Right cardiac atrium (tissue), 5 donors: ENCODE data around the gene TAS2R43. TPM values are rescaled to one million over a fixed set of nuclear protein-coding genes. Genes with fewer than 3 reads are reported as not detected.
A peak's percentile ranks its signal among the peaks of the same experiment; 100 is the strongest.
"Not testable (repeated sequence)": the region's sequence is repeated elsewhere in the genome, so short reads cannot be mapped to it uniquely, and the experiment has no call there.

ENCODE experiments used
- ATAC-seq, 2 donors: fragments of 200-7000 bp; cut with Tn5 transposase; one replicate each; pipeline versions ENCODE4 v1.8.0 to v1.9.1; 2020; ENCODE audit warnings: moderate library complexity in 2 of 2, mild to moderate bottlenecking in 1 of 2
- DNase-seq, 3 donors: peaks; one replicate each; pipeline ENCODE4 v3.0.0-alpha.2; 2020
- H3K27ac ChIP-seq: one replicate; pipeline ENCODE4 v1.5.1; 2013; ENCODE audit warnings: mild to moderate bottlenecking, low read length, control low read depth, moderate library complexity
- H3K27me3 ChIP-seq: one replicate; pipeline ENCODE4 v1.6.1; 2013; ENCODE audit not compliant: control insufficient read depth, insufficient read depth
- H3K4me1 ChIP-seq: one replicate; pipeline ENCODE4 v1.6.1; 2013; ENCODE audit warnings: low read length; ENCODE audit not compliant: control insufficient read depth, insufficient read depth
- H3K4me3 ChIP-seq: one replicate; pipeline ENCODE4 v1.5.1; 2013; ENCODE audit warnings: low read length, control low read depth
- H3K9me3 ChIP-seq: one replicate; pipeline ENCODE4 v1.6.1; 2013; ENCODE audit warnings: low read length; ENCODE audit not compliant: control insufficient read depth
- WGBS: extraction: QIAGEN DNeasy Blood & Tissue Kit; methylation state at CpG from one replicate; pipeline ENCODE4 v1.1.7; 2013; 5-methylcytosine and 5-hydroxymethylcytosine counted together
- intact Hi-C, 4 donors: fragments of 100-400 bp; cut with DNase I; formaldehyde crosslinking; loops; one replicate each; pipeline versions ENCODE4 v1.11.0 to v1.14.0; 2022 to 2023
- long read RNA-seq, 4 donors: library from polyadenylated mRNA; unstranded; transcript quantifications; one replicate each; pipeline ENCODE4 v2.0.0, GENCODE V29; 2020 to 2021
- polyA plus RNA-seq: library from polyadenylated mRNA; stranded (reverse); fragments of 200-250 nt; gene quantifications from one replicate; pipeline ENCODE4 v1.2.3, GENCODE V29; 2013
- total RNA-seq, 4 donors: library from RNA; stranded (reverse); fragmentation: NEBNext Ultra II Directional; extraction: Animal tissue kit (Norgen Biotek cat#: 25700); gene quantifications; one replicate each; pipeline ENCODE4 v1.2.1, GENCODE V29; 2021
- donor health status: healthy with polysubstance abuse.
- donor health status: DM: no; HTN: yes; CAD: no.
- donor health status: DM: no; HTN: no; CAD: no.
- donor health status: DM: no; HTN: yes; CAD: no; lungs with severe emphysema.
- donor health status: DM: yes; HTN: yes; CAD: no.

The TAS2R43 gene, protein sequence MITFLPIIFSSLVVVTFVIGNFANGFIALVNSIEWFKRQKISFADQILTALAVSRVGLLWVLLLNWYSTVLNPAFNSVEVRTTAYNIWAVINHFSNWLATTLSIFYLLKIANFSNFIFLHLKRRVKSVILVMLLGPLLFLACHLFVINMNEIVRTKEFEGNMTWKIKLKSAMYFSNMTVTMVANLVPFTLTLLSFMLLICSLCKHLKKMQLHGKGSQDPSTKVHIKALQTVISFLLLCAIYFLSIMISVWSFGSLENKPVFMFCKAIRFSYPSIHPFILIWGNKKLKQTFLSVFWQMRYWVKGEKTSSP
- total RNA-seq (not detected), polyA plus RNA-seq (not detected)
- long read RNA-seq, donor 1, result 0 reads
- long read RNA-seq, donor 2, result 0 reads
- long read RNA-seq, donor 3, result 0 reads
- long read RNA-seq, donor 4, result 0 reads

DNA sequence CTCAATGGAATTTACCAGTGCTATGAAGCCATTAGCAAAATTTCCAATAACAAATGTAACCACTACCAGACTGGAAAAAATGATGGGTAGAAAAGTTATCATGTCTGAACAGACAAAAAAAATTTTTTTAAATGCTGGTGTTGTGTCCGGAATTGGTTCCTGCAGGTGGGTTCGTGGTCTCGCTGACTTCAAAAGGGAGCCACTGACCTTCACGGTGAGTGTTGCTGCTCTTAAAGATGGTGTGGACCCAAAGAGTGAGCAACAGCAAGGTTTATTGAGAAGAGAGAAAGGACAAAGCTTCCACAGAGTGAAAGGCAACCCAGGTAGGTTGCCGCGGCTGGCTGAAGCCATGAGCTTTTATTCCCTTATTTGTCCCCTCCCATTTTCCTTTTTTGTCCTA, at the start of gene TAS2R43:
TAS2R43 (minus strand) TSS at position 186 of the 400 bp plus-strand sequence; CDS start at position 102, 84 bp downstream.
- intact Hi-C loops, result no loop called here
- no peak for DNase-seq
- no peak within 1 kb of the TSS for H3K4me3 ChIP-seq
- H3K27me3 ChIP-seq, result no peaks in the 10 kb centered on the region
- no peaks in the 10 kb centered on the region for H3K9me3 ChIP-seq
- 98% methylated on average over 3 of the region's 6 CpGs for WGBS
- H3K27ac ChIP-seq, result no peak within 1 kb of the TSS
- ATAC-seq, result no peak
- no peaks in the 10 kb centered on the region for H3K4me1 ChIP-seq

DNA sequence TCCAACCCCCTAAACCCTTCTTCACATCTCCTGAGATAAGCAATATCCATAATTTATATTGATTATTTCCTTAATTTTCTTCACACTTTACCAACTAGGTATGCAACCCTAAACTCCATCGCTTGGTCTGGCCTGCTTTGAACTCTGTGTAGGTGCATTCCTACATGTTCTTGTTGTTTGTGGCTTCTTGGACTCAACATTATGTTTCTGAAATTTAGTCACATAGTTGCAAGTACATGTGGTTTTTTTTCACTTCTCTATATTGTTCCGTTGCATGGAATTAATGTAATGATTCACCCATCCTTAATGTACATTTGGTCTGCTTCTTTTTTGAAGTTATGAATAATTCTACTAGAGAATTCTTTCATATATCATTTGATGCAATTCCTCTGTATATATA, 44.0 kb upstream of the TAS2R43 start:
- 46% methylated on average over 2 of the region's 2 CpGs for WGBS
- ATAC-seq, result no peak
- intact Hi-C loops, result no loop called here
- DNase-seq, result no peak
- H3K27ac ChIP-seq, result no peak overlapping the region
- no peak overlapping the region for H3K4me3 ChIP-seq
- H3K27me3 ChIP-seq, result no peaks in the 10 kb centered on the region
- H3K4me1 ChIP-seq, result no peaks in the 10 kb centered on the region
- H3K9me3 ChIP-seq, result no peaks in the 10 kb centered on the region

DNA sequence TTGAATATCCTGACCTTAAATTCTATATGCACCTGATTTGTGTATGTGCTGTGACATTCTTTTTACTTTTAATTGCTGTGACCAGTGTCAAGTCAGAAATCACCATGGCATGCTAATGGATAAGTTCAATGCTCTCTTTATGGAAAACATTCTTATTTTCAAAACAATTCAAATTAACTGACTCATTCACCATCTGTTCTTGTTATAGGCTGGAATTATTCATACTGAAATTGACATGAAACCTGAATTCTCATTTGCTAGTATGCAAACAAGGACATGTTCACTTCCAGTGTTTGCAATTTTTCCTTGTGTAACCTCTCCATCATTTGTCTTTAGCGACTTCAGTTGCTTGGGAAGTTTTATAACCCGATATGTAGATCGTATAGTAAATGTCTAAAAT, 42.2 kb upstream of the TAS2R43 start, which contains the start of gene TAS2R30:
TAS2R30 (minus strand) TSS at position 340 of the 400 bp plus-strand sequence. CDS start 400 bp downstream, outside the sequence.
- ATAC-seq, result no peak
- no peak within 1 kb of the TSS for H3K27ac ChIP-seq
- no peaks in the 10 kb centered on the region for H3K4me1 ChIP-seq
- no peak for DNase-seq
- H3K9me3 ChIP-seq, result no peaks in the 10 kb centered on the region
- 61% methylated on average over 3 of the region's 3 CpGs for WGBS
- intact Hi-C loops, result no loop called here
- no peak within 1 kb of the TSS for H3K4me3 ChIP-seq
- no peaks in the 10 kb centered on the region for H3K27me3 ChIP-seq

DNA sequence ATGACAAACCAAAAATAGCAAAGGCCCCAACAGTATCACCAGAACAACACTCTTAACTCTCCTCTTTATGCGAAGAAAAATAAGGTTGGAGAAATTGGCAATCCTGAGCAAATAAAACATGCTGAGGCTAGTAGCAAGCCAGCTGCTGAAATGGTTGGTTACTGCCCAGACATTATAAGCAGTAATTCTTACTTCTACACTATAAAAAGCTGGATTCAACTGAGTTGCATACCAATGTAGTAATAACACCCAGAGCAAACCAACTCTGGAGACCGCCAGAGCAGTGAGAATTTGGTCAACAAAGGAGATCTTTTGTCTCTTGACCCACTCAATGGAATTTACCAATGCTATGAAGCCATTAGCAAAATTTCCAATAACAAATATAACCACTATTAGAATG, 41.7 kb upstream of the TAS2R43 start:
- H3K27ac ChIP-seq, result no peak overlapping the region
- 69% methylated on average over 2 of the region's 2 CpGs for WGBS
- no peaks in the 10 kb centered on the region for H3K4me1 ChIP-seq
- DNase-seq, result no peak
- no peaks in the 10 kb centered on the region for H3K9me3 ChIP-seq
- ATAC-seq, result no peak
- H3K4me3 ChIP-seq, result no peak overlapping the region
- intact Hi-C loops, result no loop called here
- no peaks in the 10 kb centered on the region for H3K27me3 ChIP-seq

DNA sequence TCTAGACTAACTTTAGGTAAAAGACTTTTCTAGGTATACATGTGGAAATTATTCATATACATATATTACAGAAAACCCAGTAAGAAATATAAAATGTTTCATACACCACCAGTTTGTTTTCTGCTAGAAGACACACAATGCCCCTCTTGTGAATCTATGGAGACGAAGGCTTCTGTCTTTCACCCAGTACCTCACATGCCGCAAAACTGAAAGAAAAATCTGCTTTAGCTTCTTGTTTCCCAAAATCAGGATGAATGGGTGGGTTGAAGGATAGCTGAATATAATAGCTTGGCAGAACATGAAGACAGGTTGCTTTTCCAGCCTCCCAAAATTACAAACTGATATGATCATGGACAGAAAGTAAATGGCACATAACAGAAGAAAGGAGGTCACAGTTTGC, 41.0 kb upstream of the TAS2R43 start:
- Histone ChIP-seq H3K9me3 (no peaks in the 10 kb centered on the region), H3K4me1 (no peaks in the 10 kb centered on the region), H3K27me3 (no peaks in the 10 kb centered on the region), H3K27ac (no peak overlapping the region), H3K4me3 (no peak overlapping the region)
- ATAC-seq, result no peak
- no peak for DNase-seq
- 94% methylated on average over 2 of the region's 2 CpGs for WGBS
- intact Hi-C loops, result no loop called here

DNA sequence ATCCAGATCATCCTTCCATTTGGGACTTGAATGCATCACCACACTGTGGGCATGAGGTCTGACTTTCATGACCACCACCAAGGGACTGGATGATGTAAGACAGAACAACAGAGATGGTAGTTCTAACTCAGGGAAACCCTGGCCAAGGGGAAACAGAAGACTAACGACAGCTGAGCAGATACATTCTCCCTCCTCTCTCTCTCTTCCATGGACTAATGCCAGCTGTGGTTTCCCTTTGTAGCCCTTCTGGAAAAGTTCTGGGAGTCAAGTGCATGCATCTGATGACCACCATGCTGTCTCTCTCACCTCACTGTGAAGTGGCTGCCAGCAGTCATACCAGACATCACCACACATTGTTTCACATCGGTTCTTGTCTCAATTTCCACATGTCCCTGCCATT, 38.9 kb upstream of the TAS2R43 start:
- Histone ChIP-seq H3K27me3 (no peaks in the 10 kb centered on the region), H3K9me3 (no peaks in the 10 kb centered on the region), H3K4me3 (no peak overlapping the region), H3K27ac (no peak overlapping the region), H3K4me1 (no peaks in the 10 kb centered on the region)
- no peak for DNase-seq
- WGBS, result 0% methylated on average over 2 of the region's 2 CpGs
- intact Hi-C loops, result no loop called here
- ATAC-seq, result no peak

DNA sequence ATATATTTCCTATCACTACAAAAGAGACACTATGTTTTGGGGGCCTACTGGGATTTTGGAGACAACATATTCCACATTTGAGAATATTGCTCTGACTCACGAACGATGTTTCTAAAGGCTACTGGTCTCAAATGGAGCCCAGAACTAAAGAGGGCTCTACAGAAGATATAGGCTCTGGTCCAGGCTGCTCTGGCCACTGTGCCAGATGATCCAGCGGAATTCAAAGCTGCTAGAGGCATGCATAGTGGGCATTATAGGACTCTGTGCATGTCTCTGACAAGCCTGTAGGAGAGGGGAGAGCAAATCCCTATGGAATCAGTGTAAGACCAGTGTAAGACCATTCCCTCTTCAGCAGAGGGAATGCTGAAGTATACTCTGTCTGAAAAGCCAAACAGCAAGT, 38.3 kb upstream of the TAS2R43 start:
- no peaks in the 10 kb centered on the region for H3K4me1 ChIP-seq
- no peaks in the 10 kb centered on the region for H3K27me3 ChIP-seq
- intact Hi-C loops, result no loop called here
- no peak overlapping the region for H3K4me3 ChIP-seq
- DNase-seq (no peak), ATAC-seq (no peak)
- no peak overlapping the region for H3K27ac ChIP-seq
- no peaks in the 10 kb centered on the region for H3K9me3 ChIP-seq
- 77% methylated on average over 3 of the region's 3 CpGs for WGBS

DNA sequence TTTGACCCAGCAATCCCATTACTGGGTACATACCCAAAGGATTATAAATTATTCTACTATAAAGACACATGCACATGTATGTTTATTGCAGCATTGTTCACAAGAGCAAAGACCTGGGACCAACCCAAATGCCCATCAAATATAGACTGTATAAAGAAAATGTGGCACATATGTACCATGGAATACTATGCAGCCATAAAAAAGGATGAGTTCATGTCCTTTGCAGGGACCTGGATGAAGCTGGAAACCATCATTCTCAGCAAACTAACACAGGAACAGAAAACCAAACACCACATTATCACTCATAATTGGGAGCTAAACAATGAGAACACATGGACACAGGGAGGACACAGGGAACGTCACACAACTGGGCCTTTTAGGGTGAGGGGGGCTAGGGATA, 22.0 kb upstream of the TAS2R43 start:
- 100% methylated on average over 1 of the region's 1 CpG for WGBS
- H3K9me3 ChIP-seq, DNase-seq, H3K27ac ChIP-seq, H3K27me3 ChIP-seq, H3K4me1 ChIP-seq, intact Hi-C loops, ATAC-seq, H3K4me3 ChIP-seq: not testable (repeated sequence)

DNA sequence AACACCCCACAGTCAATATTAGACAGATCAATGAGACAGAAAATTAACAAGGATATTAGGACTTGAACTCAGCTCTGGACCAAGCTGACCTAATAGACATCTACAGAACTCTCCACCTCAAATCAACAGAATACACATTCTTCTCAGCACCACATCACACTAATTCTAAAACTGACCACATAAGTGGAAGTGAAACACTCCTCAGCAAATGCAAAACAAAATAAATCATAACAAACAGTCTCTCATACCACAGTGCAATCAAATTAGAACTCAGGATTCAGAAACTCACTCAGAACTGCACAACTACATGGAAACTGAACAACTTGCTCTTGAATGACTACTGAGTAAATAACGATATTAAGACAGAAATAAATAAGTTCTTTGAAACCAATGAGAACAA, 19.1 kb upstream of the TAS2R43 start:
- WGBS, result 100% methylated on average over 1 of the region's 1 CpG
- H3K27me3 ChIP-seq, ATAC-seq, DNase-seq, H3K4me3 ChIP-seq, H3K9me3 ChIP-seq, intact Hi-C loops, H3K27ac ChIP-seq, H3K4me1 ChIP-seq: not testable (repeated sequence)

DNA sequence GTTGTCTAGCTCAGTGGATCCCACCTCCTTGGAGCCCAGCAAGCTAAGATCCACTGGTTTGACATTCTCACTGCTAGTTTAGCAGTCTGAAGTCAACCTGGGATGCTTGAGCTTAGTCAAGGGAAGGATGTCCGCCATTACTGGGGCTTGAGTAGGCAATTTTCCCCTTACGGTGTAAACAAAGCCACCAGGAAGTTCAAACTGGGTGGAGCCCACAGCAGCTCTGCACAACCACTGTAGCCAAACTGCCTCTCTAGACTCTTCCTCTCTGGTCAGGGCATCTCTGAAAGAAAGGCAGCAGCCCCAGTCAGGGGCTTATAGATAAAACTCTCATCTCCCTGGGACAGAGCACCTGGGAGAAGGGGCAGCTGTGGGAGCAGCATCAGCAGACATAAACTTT, 16.7 kb upstream of the TAS2R43 start:
- intact Hi-C loops, result no loop called here
- WGBS, result 81% methylated on average over 2 of the region's 2 CpGs
- no peaks in the 10 kb centered on the region for H3K4me1 ChIP-seq
- H3K9me3 ChIP-seq, result no peaks in the 10 kb centered on the region
- no peaks in the 10 kb centered on the region for H3K27me3 ChIP-seq
- ATAC-seq (no peak), DNase-seq (peak in 1 of 3 donors; percentile 26)
- H3K27ac ChIP-seq, result no peak overlapping the region
- H3K4me3 ChIP-seq, result no peak overlapping the region

DNA sequence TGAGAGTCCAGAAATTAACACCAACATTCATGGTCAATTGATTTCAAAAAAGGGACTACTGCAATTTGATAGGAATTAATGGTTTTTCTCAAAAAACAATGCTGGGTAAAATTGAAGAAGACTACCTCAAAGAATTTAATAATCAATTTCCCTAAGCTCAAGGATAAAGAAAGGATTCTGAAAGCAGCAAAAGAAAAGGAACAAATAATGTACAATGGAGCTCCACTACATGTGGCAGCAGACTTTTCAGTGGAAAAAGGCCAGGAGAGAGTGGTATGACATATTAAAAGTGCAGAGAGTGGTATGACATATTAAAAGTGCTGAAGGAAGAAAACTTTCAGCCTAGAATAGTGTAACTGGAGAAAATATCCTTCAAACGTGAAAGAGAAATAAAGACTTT, 15.6 kb upstream of the TAS2R43 start:
- Histone ChIP-seq H3K9me3 (no peaks in the 10 kb centered on the region), H3K27me3 (no peaks in the 10 kb centered on the region), H3K27ac (no peak overlapping the region), H3K4me3 (no peak overlapping the region), H3K4me1 (no peaks in the 10 kb centered on the region)
- DNase-seq (no peak), ATAC-seq (no peak)
- 70% methylated on average over 1 of the region's 1 CpG for WGBS
- intact Hi-C loops, result no loop called here

DNA sequence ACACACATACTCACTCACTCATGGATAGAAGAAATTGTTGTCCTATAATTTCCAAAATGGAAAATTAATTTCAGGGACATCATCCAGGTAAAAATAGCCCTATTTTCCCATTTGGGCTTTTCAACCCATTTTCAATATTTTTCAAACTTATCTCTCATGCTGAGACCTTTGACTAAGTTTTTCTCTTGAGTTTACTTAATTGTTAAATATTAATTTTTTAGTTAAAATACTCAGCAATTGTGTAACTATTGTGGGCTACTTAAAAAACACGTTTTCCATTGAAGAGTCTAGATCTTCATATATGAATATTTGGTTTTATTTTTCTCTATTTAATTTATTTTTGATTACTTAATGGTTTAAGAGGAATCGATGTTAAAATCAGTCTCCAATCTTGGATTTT, 14.2 kb upstream of the TAS2R43 start:
- ATAC-seq, result no peak
- intact Hi-C loops, result no loop called here
- WGBS, result 90% methylated on average over 2 of the region's 2 CpGs

More for the DNA sequence above, 14.2 kb upstream of the TAS2R43 start:
- Histone ChIP-seq H3K27me3 (no peaks in the 10 kb centered on the region), H3K27ac (no peak overlapping the region), H3K4me3 (no peak overlapping the region), H3K9me3 (no peaks in the 10 kb centered on the region), H3K4me1 (no peaks in the 10 kb centered on the region)
- DNase-seq, result no peak
